HK-2 (cell line): Measurements from ENCODE around the gene GLRA3.
"Not testable (repeated sequence)": the region's sequence is repeated elsewhere in the genome, so short reads cannot be mapped to it uniquely, and the experiment has no call there.

Experiments used
- DNase-seq: peaks from one replicate; pipeline ENCODE4 v3.0.0-alpha.2; 2018; ENCODE audit not compliant: unreplicated experiment

GLRA3 gene

GRCh38 chr4:174714393-174715211 is 114.4 kb downstream of the GLRA3 start:
- DNase-seq: peak; percentile 32

GRCh38 chr4:174713821-174714220 is 115.2 kb downstream of the GLRA3 start:
- no peak for DNase-seq

GRCh38 chr4:174713181-174713580 is 115.9 kb downstream of the GLRA3 start:
- DNase-seq: no peak

- DNase-seq: no peak
Measured at GRCh38 chr4:174709526-174709925, 119.5 kb downstream of the GLRA3 start.

- DNase-seq: no peak
Measured at GRCh38 chr4:174708381-174708780, 120.7 kb downstream of the GLRA3 start.

- DNase-seq: no peak
Measured at GRCh38 chr4:174707902-174708301, 121.1 kb downstream of the GLRA3 start.

GRCh38 chr4:174707051-174707676 is 121.9 kb downstream of the GLRA3 start:
- no peak for DNase-seq

- no peak for DNase-seq
Measured at GRCh38 chr4:174702979-174703478, 126.0 kb downstream of the GLRA3 start.

- DNase-seq: no peak
Measured at GRCh38 chr4:174699654-174700053, 129.4 kb downstream of the GLRA3 start.

- no peak for DNase-seq
Measured at GRCh38 chr4:174697896-174698295, 131.2 kb downstream of the GLRA3 start.

- DNase-seq: no peak
Measured at GRCh38 chr4:174697202-174697601, 131.8 kb downstream of the GLRA3 start.

- DNase-seq: no peak
Measured at GRCh38 chr4:174696657-174697056, 132.4 kb downstream of the GLRA3 start.

GRCh38 chr4:174691876-174692275 is 137.2 kb downstream of the GLRA3 start:
- not testable (repeated sequence) for DNase-seq

GRCh38 chr4:174690665-174691064 is 138.4 kb downstream of the GLRA3 start:
- DNase-seq: no peak

GRCh38 chr4:174689618-174690017 is 139.4 kb downstream of the GLRA3 start:
- DNase-seq: no peak

- DNase-seq: no peak
Measured at GRCh38 chr4:174686826-174687225, 142.2 kb downstream of the GLRA3 start.

- no peak for DNase-seq
Measured at GRCh38 chr4:174681723-174682300, 147.2 kb downstream of the GLRA3 start.

GRCh38 chr4:174674305-174674840 is 154.7 kb downstream of the GLRA3 start:
- no peak for DNase-seq

GRCh38 chr4:174673865-174674264 is 155.2 kb downstream of the GLRA3 start:
- DNase-seq: no peak

- DNase-seq: no peak
Measured at GRCh38 chr4:174672276-174672675, 156.8 kb downstream of the GLRA3 start.

- peak; percentile 10 for DNase-seq
Measured at GRCh38 chr4:174669270-174669669, 159.8 kb downstream of the GLRA3 start.

GRCh38 chr4:174665799-174666198 is 163.2 kb downstream of the GLRA3 start:
- no peak for DNase-seq

GRCh38 chr4:174663216-174663615 is 165.8 kb downstream of the GLRA3 start:
- no peak for DNase-seq
